Heart left ventricle (tissue), 16 donors: ENCODE results near the gene TPR. TPM values are rescaled to one million over a fixed set of nuclear protein-coding genes. Genes with fewer than 3 reads are reported as not detected.

ENCODE experiments used
- ATAC-seq, 4 donors: fragments of 200-7000 bp; cut with Tn5 transposase; one replicate each; pipeline ENCODE4 v1.9.1; 2020 to 2022; ENCODE audit warnings: moderate library complexity in 4 of 4, mild to moderate bottlenecking in 3 of 4, moderate number of reproducible peaks in 1 of 4
- DNase-seq, 5 donors: peaks; one replicate each; pipeline ENCODE4 v3.0.0-alpha.2; 2020
- H3K27ac ChIP-seq, 12 donors: fragments of 200-600 bp; sonication (generic) in 4 of 12; one replicate each; pipeline versions ENCODE4 v1.5.0 to v1.8.0; 2016 to 2022; ENCODE audit warnings: mild to moderate bottlenecking in 2 of 12
- H3K27me3 ChIP-seq, 9 donors: fragments of 200-600 bp; sonication (generic) in 2 of 9; one replicate each; pipeline versions ENCODE4 v1.5.1 to v1.8.0; 2016 to 2022; ENCODE audit warnings: mild to moderate bottlenecking in 3 of 9
- H3K36me3 ChIP-seq, 9 donors: fragments of 200-600 bp; sonication (generic) in 2 of 9; one replicate each; pipeline versions ENCODE4 v1.5.0 to v1.8.0; 2018 to 2022; ENCODE audit warnings: mild to moderate bottlenecking in 2 of 9
- H3K4me1 ChIP-seq, 12 donors: fragments of 200-600 bp; sonication (generic) in 4 of 12; one replicate each; pipeline versions ENCODE4 v1.5.0 to v1.8.0; 2016 to 2022; ENCODE audit warnings: mild to moderate bottlenecking in 3 of 12
- H3K4me3 ChIP-seq, 12 donors: fragments of 200-600 bp; sonication (generic) in 4 of 12; one replicate each; pipeline versions ENCODE4 v1.5.0 to v1.8.0; 2017 to 2022; ENCODE audit warnings: mild to moderate bottlenecking in 9 of 12, moderate library complexity in 4 of 12
- H3K9me3 ChIP-seq, 12 donors: fragments of 200-600 bp; sonication (generic) in 4 of 12; one replicate each; pipeline versions ENCODE4 v1.5.0 to v1.8.0; 2016 to 2022; ENCODE audit warnings: mild to moderate bottlenecking in 1 of 12
- POLR2A ChIP-seq, 2 donors: fragments of 450-650 bp; IDR thresholded peaks; one replicate each; pipeline ENCODE4 v1.6.1; 2017; ENCODE audit warnings: antibody characterized with exemption in 2 of 2, mild to moderate bottlenecking in 2 of 2, moderate library complexity in 2 of 2
- WGBS, 4 donors: extraction: QIAGEN DNeasy Blood & Tissue Kit in 2 of 4; methylation state at CpG; one replicate each; pipeline versions ENCODE4 v1.1.5 to v1.1.7; 2013 to 2018; 5-methylcytosine and 5-hydroxymethylcytosine counted together
- intact Hi-C, 10 donors: fragments of 100-400 bp; cut with DNase I; formaldehyde crosslinking; loops; one replicate each; pipeline versions ENCODE4 v1.11.1 to v1.14.2; 2022
- polyA plus RNA-seq, 2 donors: library from polyadenylated mRNA; stranded (reverse); fragments of 200-250 nt; gene quantifications; one replicate each; pipeline ENCODE4 v1.2.3, GENCODE V29; 2013
- total RNA-seq, 9 donors: library from RNA; depleted of rRNA in 2 of 9; stranded (reverse); fragments of >200 nt in 2 of 9; fragmentation: NEBNext Ultra II Directional in 3 of 9; extraction: Animal tissue kit (Norgen Biotek cat#: 25700) in 3 of 9; gene quantifications; one replicate each; pipeline versions ENCODE4 v1.1.0 to v1.2.4, GENCODE V29; 2016 to 2023
- TF ChIP-seq, protein P1 (sequence below), 12 donors: fragments of 200-600 bp; sonication (generic) in 4 of 12; IDR thresholded peaks; one replicate each; pipeline versions ENCODE4 v1.5.0 to v1.8.0; 2018 to 2022; ENCODE audit warnings: antibody characterized with exemption in 12 of 12, mild to moderate bottlenecking in 5 of 12
- donor health status: ischemic (EF 13 %, LVEDD 7.1; RV severe dilation, severe dysfunction).
- donor health status: healthy with polysubstance abuse.
- donor health status: DM: no; HTN: yes; CAD: no.
- donor health status: DM: no; HTN: no; CAD: no.
- donor health status: ischemic (EF 25% LVEDD 6.9; RV normal size, moderate dysfunction).
- donor health status: ischemic (EF 25% LVEDD 5.7; RV mildly dilated, moderate dysfunction).
- donor health status: healthy.
- donor health status: DM: yes; HTN: yes; CAD: no.
- donor health status: ischemic (EF 35%, LVEDD 5.7; RV mildly dilated, moderate dysfunction).
- donor health status: nonischemic (EF 11% LVEDD 7.7; RV severe dilation, severe dysfunction).
- donor health status: DM: yes; HTN: yes; CAD: no.
- donor health status: PGD.
- donor health status: ischemic (EF 29% LVEDD 5.4; RV normal size, mild dysfunction).
- donor health status: nonischemic (EF 23%, LVEDD 6.1; RV moderate dilation, normal function).

Gene TPR
- total and polyA plus RNA-seq, 11 donors = 11.0 to 90.8 (median 54.3) TPM

DNA sequence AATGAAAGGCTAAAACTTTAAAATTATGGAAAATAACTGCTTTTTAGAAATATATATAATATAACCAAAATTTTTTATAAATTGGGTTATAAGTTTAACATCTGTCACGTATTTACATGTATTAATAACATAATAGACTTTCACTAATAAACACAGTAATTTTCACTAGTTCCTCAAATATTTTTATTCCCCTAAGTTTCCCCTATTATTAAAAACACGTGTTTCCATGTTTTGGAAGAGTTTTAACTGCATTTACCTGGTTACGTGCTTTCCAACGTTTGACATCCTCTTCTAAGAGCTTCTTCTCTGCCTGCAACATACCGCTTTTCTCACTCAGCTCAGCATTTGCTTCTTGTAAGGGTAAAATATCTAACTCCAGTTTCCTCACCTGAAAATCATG lies 34.3 kb downstream of the TPR start:
- Histone ChIP-seq H3K4me3 (no peak overlapping the region), H3K9me3 (no peaks in the 10 kb centered on the region), H3K36me3 (peaks cover 6 to 100% (median 100%) of the 10 kb centered on the region in 9 donors), H3K27ac (no peak overlapping the region), H3K4me1 (no peaks in the 10 kb centered on the region), H3K27me3 (no peaks in the 10 kb centered on the region)
- TF ChIP-seq, protein P1, sequence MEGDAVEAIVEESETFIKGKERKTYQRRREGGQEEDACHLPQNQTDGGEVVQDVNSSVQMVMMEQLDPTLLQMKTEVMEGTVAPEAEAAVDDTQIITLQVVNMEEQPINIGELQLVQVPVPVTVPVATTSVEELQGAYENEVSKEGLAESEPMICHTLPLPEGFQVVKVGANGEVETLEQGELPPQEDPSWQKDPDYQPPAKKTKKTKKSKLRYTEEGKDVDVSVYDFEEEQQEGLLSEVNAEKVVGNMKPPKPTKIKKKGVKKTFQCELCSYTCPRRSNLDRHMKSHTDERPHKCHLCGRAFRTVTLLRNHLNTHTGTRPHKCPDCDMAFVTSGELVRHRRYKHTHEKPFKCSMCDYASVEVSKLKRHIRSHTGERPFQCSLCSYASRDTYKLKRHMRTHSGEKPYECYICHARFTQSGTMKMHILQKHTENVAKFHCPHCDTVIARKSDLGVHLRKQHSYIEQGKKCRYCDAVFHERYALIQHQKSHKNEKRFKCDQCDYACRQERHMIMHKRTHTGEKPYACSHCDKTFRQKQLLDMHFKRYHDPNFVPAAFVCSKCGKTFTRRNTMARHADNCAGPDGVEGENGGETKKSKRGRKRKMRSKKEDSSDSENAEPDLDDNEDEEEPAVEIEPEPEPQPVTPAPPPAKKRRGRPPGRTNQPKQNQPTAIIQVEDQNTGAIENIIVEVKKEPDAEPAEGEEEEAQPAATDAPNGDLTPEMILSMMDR (IDR thresholded peaks at IDR 0.05) = no peak
- no peak for TF ChIP-seq POLR2A (IDR thresholded peaks at IDR 0.05)
- ATAC-seq (no peak), DNase-seq (no peak)
- WGBS, 4 donors = 92 to 95% (median 94%) methylated on average over 5 of the region's 5 CpGs
- intact Hi-C loops = no loop called here

DNA sequence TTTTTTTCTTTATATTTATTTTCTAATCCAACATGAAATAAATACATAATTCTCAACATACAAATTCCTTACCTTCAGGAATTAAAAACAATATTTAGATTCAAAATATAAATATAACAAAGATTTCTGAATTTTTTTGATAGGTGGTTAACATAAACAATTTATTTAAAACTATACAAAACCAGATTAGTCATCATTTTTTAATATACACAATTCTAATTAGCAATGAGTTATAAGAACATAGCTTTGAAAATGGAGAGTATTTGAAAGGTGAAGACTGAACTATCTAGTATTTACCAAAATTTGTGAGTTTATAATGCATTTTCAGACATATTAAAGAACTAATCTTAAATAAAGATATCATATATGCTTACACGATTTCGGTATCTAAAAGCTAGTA lies 37.5 kb downstream of the TPR start:
- intact Hi-C loops = loop anchor here in 1 of 10 donors (10.0 kb wide), 1 partner anchor 67 kb away; no protein-coding TSS in a partner anchor
- H3K4me1 ChIP-seq = no peaks in the 10 kb centered on the region
- no peaks in the 10 kb centered on the region for H3K27me3 ChIP-seq
- no peak overlapping the region for H3K4me3 ChIP-seq
- DNase-seq (no peak), ATAC-seq (no peak)
- no peaks in the 10 kb centered on the region for H3K9me3 ChIP-seq
- TF ChIP-seq, protein P1 (IDR thresholded peaks at IDR 0.05) = no peak
- H3K27ac ChIP-seq = no peak overlapping the region
- 94 to 99% (median 99%) methylated on average over 2 of the region's 2 CpGs for WGBS, 4 donors
- H3K36me3 ChIP-seq = peaks cover 3 to 100% (median 100%) of the 10 kb centered on the region in 9 donors

DNA sequence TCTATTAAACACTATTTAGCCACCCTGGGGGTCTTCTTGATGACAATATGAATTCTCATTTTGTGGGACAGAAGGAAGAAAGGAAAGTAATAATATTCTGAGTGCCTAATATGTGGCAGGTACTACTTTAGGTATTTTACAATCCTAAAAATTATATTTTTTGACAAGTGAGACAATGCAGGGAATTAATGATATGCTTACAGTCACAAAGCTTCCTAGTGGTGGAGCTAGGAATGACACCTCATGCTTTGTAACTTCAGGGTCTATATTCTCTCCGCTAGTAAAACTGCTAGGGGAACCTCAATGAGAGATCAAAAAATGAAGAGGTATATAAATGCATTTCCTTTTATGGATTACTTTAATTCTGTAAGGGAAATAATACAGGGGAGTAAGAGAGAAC lies 44.3 kb downstream of the TPR start:
- TF ChIP-seq, protein P1 (IDR thresholded peaks at IDR 0.05) = peak in 6 of 12 donors; percentile 9 to 37 (median 16)
- no peak for TF ChIP-seq POLR2A (IDR thresholded peaks at IDR 0.05)
- intact Hi-C loops = loop anchor here in 1 of 10 donors (10.0 kb wide), 1 partner anchor 74 kb away; no protein-coding TSS in a partner anchor
- ATAC-seq = no peak
- Histone ChIP-seq H3K4me1 (no peaks in the 10 kb centered on the region), H3K27ac (no peak overlapping the region), H3K9me3 (no peaks in the 10 kb centered on the region), H3K27me3 (no peaks in the 10 kb centered on the region), H3K4me3 (no peak overlapping the region), H3K36me3 (peaks cover 0 to 97% (median 93%) of the 10 kb centered on the region in 9 donors)
- 97 to 100% (median 98%) methylated on average over 1 of the region's 1 CpG for WGBS, 4 donors
- DNase-seq = no peak

DNA sequence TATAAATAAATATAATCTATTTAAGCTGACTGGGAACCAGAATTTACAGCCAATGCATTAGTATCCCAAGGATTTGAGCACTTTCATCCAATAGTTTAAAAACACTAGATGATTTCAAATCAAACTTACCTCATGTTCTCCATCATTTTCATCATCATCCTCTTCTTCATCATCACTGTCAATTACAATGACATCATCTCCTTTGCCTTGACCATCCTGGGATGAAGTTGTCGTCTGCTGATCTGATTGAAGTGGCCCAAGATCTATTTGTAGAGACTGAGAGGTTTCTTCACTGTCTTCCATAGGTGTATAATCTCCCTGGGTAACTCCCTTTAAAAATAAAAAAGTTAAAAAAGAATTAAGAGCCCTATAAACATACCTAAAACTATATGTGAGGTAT lies 47.7 kb downstream of the TPR start:
- no peak for ATAC-seq
- TF ChIP-seq, protein P1 (IDR thresholded peaks at IDR 0.05) = no peak
- TF ChIP-seq POLR2A (IDR thresholded peaks at IDR 0.05) = no peak
- Histone ChIP-seq H3K9me3 (no peaks in the 10 kb centered on the region), H3K27me3 (no peaks in the 10 kb centered on the region), H3K4me1 (no peaks in the 10 kb centered on the region), H3K4me3 (no peak overlapping the region), H3K36me3 (peaks cover 0 to 97% (median 93%) of the 10 kb centered on the region in 9 donors), H3K27ac (no peak overlapping the region)
- no peak for DNase-seq
- 89 to 94% (median 91%) methylated on average over 1 of the region's 1 CpG for WGBS, 4 donors
- intact Hi-C loops = loop anchor here in 1 of 10 donors (5.0 kb wide), 1 partner anchor 35 kb away; no protein-coding TSS in a partner anchor
